ENCODE results near the gene KLC4. TPM values are rescaled to one million over a fixed set of nuclear protein-coding genes. Genes with fewer than 3 reads are reported as not detected.

Gene KLC4
- total RNA-seq, 1 donor from 2014 or later: 32.0 TPM

DNA sequence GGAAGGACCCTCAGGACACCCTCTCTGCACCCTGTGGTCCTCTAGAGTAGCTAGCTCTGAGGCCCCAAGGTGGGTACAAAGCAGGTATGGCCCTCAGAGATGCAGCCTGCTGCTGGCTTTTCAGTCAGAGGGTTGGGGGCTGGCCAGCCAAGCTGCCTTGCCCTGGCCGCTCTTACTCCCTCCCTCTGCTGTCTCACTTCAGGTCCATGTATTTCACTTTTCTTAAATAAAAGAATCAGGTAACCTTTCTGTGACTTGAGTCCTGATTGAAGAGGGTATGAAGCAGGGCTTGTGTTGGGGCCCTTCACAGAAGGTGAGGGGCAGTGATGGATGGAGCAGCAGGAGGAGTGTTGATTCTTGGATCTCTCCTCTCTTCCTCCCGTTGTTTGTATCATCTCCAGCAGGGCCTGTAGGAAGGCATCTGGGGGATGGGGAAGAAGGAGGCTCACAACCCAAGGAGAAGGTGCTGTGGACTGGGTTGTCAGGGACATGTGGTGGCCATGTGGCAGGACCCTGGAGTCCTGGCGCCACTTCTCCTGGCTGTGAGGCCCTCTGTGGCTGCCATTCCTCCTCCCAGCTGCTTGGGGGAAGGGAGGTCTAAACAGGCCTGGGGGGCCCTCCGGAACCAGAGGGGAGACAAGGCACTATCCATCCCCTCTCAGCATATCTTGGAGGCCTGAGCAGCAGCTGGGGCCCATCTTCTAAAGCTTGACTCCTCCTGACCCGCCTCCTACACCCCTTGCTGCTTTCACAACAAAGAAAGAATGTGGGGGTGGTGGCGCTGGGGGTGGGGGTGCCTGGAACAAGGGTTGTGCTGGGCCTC is 15.6 kb downstream of the KLC4 start:
- H3K27ac ChIP-seq: no peak overlapping the region
- H3K36me3 ChIP-seq: no peaks in the 10 kb centered on the region
- no peaks in the 10 kb centered on the region for H3K27me3 ChIP-seq
- DNase-seq: no peak
- peak; percentile 46 for ATAC-seq
- intact Hi-C loops (cut with DNase I): loop anchor here (10.0 kb wide), 1 partner anchor 70 kb away; no protein-coding TSS in a partner anchor
- TF ChIP-seq, protein P1, sequence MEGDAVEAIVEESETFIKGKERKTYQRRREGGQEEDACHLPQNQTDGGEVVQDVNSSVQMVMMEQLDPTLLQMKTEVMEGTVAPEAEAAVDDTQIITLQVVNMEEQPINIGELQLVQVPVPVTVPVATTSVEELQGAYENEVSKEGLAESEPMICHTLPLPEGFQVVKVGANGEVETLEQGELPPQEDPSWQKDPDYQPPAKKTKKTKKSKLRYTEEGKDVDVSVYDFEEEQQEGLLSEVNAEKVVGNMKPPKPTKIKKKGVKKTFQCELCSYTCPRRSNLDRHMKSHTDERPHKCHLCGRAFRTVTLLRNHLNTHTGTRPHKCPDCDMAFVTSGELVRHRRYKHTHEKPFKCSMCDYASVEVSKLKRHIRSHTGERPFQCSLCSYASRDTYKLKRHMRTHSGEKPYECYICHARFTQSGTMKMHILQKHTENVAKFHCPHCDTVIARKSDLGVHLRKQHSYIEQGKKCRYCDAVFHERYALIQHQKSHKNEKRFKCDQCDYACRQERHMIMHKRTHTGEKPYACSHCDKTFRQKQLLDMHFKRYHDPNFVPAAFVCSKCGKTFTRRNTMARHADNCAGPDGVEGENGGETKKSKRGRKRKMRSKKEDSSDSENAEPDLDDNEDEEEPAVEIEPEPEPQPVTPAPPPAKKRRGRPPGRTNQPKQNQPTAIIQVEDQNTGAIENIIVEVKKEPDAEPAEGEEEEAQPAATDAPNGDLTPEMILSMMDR (IDR thresholded peaks at IDR 0.05): no peak
- H3K4me3 ChIP-seq: no peak overlapping the region
- peaks cover 14% of the 10 kb centered on the region for H3K4me1 ChIP-seq
- no peaks in the 10 kb centered on the region for H3K9me3 ChIP-seq

DNA sequence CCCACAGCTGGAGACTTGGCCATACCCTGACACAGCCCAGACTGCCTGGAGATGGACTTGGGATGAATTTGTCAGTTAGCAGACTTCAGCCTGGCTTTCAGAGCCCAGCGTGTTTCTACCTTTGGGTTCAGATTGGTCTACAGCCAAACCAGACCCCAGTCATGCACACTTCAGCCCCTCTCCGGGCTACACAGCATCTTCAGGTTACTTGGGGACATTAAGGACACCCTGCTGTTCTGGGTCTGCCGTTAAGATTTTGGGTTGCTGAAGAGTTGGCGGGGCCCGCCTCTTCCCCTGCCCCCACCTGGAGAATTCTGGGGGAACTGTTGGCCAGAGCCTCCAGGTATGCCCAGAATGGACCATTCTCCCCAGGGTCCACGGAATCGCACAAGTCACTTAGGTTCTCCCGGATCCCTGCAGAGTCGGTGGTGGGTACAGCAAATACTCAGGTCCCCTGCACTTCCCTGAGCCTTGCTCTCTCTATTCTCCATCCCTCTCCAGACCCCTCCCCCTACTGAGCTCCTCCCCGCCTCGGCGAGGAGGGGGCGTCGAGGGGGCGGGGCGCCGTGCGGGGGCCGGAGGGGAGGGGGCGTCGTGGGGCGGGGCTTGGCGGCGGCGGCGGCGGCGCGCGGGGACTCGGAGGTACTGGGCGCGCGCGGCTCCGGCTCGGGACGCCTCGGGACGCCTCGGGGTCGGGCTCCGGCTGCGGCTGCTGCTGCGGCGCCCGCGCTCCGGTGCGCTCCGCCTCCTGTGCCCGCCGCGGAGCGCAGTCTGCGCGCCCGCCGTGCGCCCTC is 16.4 kb downstream of the KLC4 start, which contains the start of gene PTK7:
Gene PTK7, plus strand, starts transcription at position 645 of the 794 bp plus-strand sequence. CDS start 175 bp downstream, outside the sequence.
- ATAC-seq: peak; percentile 83
- DNase-seq: peak; percentile 85
- Histone ChIP-seq H3K27me3 (no peaks in the 10 kb centered on the region), H3K36me3 (no peaks in the 10 kb centered on the region), H3K4me1 (peaks cover 14% of the 10 kb centered on the region), H3K27ac (peak within 1 kb of the TSS; percentile 73), H3K4me3 (peak within 1 kb of the TSS; percentile 74), H3K9me3 (no peaks in the 10 kb centered on the region)
- TF ChIP-seq, protein P1 (IDR thresholded peaks at IDR 0.05): no peak
- intact Hi-C loops (cut with DNase I): loop anchor here (10.0 kb wide), 1 partner anchor 69 kb away; no protein-coding TSS in a partner anchor

DNA sequence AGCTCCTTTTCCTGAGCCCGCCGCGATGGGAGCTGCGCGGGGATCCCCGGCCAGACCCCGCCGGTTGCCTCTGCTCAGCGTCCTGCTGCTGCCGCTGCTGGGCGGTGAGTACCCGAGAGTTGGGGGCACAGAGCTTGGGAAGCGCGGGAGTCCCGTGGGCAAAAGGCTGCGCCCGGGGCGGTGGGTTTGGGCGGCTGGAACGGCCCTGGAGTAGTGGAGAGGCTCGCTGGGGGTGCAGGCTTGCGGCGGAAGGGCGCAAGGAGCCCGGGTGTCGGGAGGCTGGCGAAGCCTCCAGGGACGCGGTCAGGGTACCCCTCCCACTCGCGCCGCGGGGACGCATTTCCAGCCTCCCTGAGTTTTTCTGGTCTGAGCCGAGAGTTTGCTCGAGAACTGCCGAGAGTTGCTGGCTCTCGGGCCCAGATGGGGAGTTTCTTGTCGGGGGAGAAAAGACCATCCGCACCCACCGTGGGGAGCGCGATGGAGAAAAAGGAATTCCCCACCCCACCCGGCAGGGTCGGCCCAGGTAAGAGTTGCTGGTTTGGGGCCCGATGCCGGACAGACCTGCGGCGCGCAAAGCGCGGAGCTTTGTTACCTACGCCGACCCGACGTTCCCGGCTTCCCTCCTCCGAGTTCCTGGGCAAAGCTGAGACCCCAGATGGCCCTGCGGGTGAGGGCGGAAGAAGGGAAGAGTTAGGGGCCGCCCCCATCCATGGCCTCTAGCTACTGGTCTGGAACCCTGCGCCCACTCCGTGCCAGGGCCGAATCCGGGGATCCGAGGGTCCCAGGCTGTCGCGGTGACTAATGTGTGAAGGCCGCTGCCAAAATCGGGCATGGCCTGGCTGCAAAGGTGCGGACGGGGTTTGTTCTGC is 17.3 kb downstream of the KLC4 start:
- Histone ChIP-seq H3K4me1 (peaks cover 14% of the 10 kb centered on the region), H3K27ac (peak overlapping the region; percentile 73), H3K27me3 (no peaks in the 10 kb centered on the region), H3K4me3 (peak overlapping the region; percentile 74), H3K9me3 (no peaks in the 10 kb centered on the region), H3K36me3 (no peaks in the 10 kb centered on the region)
- intact Hi-C loops (cut with DNase I): loop anchor here (10.0 kb wide), 1 partner anchor 68 kb away; no protein-coding TSS in a partner anchor
- ATAC-seq: peak; percentile 43
- DNase-seq: peak; percentile 74
- TF ChIP-seq, protein P1 (IDR thresholded peaks at IDR 0.05): no peak

DNA sequence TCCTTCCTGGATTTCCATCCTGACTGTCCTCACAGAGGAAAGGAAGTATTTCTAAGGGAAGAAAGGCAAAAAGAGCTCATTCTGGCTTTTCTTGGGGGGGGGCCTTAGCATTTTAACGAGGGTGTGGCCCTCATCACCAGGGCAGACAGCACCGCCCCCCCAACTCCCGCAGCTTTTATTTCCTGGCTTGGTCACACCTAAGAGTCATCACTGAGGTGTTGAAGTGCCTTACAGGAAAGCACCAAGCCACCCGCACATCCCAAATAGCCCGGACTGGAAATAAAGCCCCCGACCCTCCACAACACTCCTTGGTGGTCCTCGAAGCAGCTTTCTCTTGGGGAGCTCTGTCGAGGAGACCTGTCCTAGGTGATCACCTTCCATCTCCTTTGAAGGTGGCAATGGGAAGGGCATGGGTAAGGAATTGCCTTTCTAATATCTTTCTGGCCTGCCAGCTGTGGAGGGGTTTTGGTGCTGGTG is 17.9 kb downstream of the KLC4 start:
- Histone ChIP-seq H3K4me1 (peaks cover 14% of the 10 kb centered on the region), H3K4me3 (peak overlapping the region; percentile 74), H3K27ac (peak overlapping the region; percentile 73), H3K36me3 (no peaks in the 10 kb centered on the region), H3K9me3 (no peaks in the 10 kb centered on the region), H3K27me3 (no peaks in the 10 kb centered on the region)
- TF ChIP-seq, protein P1 (IDR thresholded peaks at IDR 0.05): no peak
- DNase-seq (no peak), ATAC-seq (peak; percentile 2)
- intact Hi-C loops (cut with DNase I): loop anchor here (10.0 kb wide), 1 partner anchor 67 kb away; no protein-coding TSS in a partner anchor
